ENCODE measurements around the gene SRGAP1. TPM values are rescaled to one million over a fixed set of nuclear protein-coding genes. Genes with fewer than 3 reads are reported as not detected.
A peak's percentile ranks its signal among the peaks of the same experiment; 100 is the strongest.

The SRGAP1 gene
- total RNA-seq, 1 donor from 2014 or later, result 1.3 TPM

GRCh38 chr12:63934936-63935335 is 90.4 kb downstream of the SRGAP1 start:
- peak in 1 of 2 donors; percentile 10 for DNase-seq (ENCODE audit: low read depth in 2 of 2)

- DNase-seq (ENCODE audit: low read depth in 2 of 2), result no peak
Observed at GRCh38 chr12:63935361-63935760, 90.9 kb downstream of the SRGAP1 start.

GRCh38 chr12:63937378-63938316 is 93.1 kb downstream of the SRGAP1 start:
- no peak for DNase-seq (ENCODE audit: low read depth in 2 of 2)

- peak in 1 of 2 donors; percentile 63 for DNase-seq (ENCODE audit: low read depth in 2 of 2)
Observed at GRCh38 chr12:63940310-63941005, 96.0 kb downstream of the SRGAP1 start.

GRCh38 chr12:63941166-63941800 is 96.8 kb downstream of the SRGAP1 start:
- no peak for DNase-seq (ENCODE audit: low read depth in 2 of 2)

GRCh38 chr12:63941879-63942278 is 97.4 kb downstream of the SRGAP1 start:
- DNase-seq (ENCODE audit: low read depth in 2 of 2), result no peak

- no peak for DNase-seq (ENCODE audit: low read depth in 2 of 2)
Observed at GRCh38 chr12:63942464-63943241, 98.2 kb downstream of the SRGAP1 start.

- no peak for DNase-seq (ENCODE audit: low read depth in 2 of 2)
Observed at GRCh38 chr12:63944034-63944579, 99.6 kb downstream of the SRGAP1 start.

GRCh38 chr12:63944586-63945228 is 100.2 kb downstream of the SRGAP1 start:
- peak; percentile 29 to 32 for DNase-seq (ENCODE audit: low read depth in 2 of 2)

- no peak for DNase-seq (ENCODE audit: low read depth in 2 of 2)
Observed at GRCh38 chr12:63945777-63946176, 101.3 kb downstream of the SRGAP1 start.

GRCh38 chr12:63948211-63948610 is 103.7 kb downstream of the SRGAP1 start:
- DNase-seq (ENCODE audit: low read depth in 2 of 2), result no peak

GRCh38 chr12:63949902-63950301 is 105.4 kb downstream of the SRGAP1 start:
- no peak for DNase-seq (ENCODE audit: low read depth in 2 of 2)

- DNase-seq (ENCODE audit: low read depth in 2 of 2), result no peak
Observed at GRCh38 chr12:63952995-63953394, 108.5 kb downstream of the SRGAP1 start.

GRCh38 chr12:63955831-63956666 is 111.5 kb downstream of the SRGAP1 start:
- DNase-seq (ENCODE audit: low read depth in 2 of 2), result no peak

GRCh38 chr12:63957496-63957895 is 113.0 kb downstream of the SRGAP1 start:
- DNase-seq (ENCODE audit: low read depth in 2 of 2), result no peak

GRCh38 chr12:63958876-63959580 is 114.5 kb downstream of the SRGAP1 start:
- no peak for DNase-seq (ENCODE audit: low read depth in 2 of 2)

- DNase-seq (ENCODE audit: low read depth in 2 of 2), result no peak
Observed at GRCh38 chr12:63961048-63961447, 116.5 kb downstream of the SRGAP1 start.

GRCh38 chr12:63961543-63961942 is 117.0 kb downstream of the SRGAP1 start:
- no peak for DNase-seq (ENCODE audit: low read depth in 2 of 2)

GRCh38 chr12:63963868-63964267 is 119.4 kb downstream of the SRGAP1 start:
- DNase-seq (ENCODE audit: low read depth in 2 of 2), result no peak

Data from dermis microvascular lymphatic vessel endothelial cell (primary cell).